IMR-90 (cell line): ENCODE measurements around the gene NTRK3.

Experiments
- CEBPB ChIP-seq: IDR thresholded peaks from 2 replicates; pipeline ENCODE4 v1.6.1; 2012; ENCODE audit warnings: low read depth, low read length, improper control_type of control experiment
- CTCF ChIP-seq: conservative IDR thresholded peaks from 2 replicates; pipeline ENCODE4 v1.5.1; 2012; ENCODE audit warnings: mild to moderate bottlenecking, low read depth, low read length, improper control_type of control experiment
- FOS ChIP-seq: fragments of 150-350 bp; IDR thresholded peaks from 2 replicates; pipeline ENCODE4 v1.6.1; 2016; ENCODE audit warnings: low read depth, low read length
- POLR2A ChIP-seq: IDR thresholded peaks from 2 replicates; pipeline ENCODE4 v1.6.1; 2012; ENCODE audit warnings: mild to moderate bottlenecking, low read depth, low read length
- RAD21 ChIP-seq: IDR thresholded peaks from 2 replicates; pipeline ENCODE4 v1.6.1; 2012; ENCODE audit warnings: low read length, improper control_type of control experiment
- RCOR1 ChIP-seq: IDR thresholded peaks from 2 replicates; pipeline ENCODE4 v1.6.1; 2012; ENCODE audit warnings: mild to moderate bottlenecking, low read length, improper control_type of control experiment; ENCODE audit not compliant: insufficient replicate concordance
- SMC3 ChIP-seq: fragments of 150-350 bp; IDR thresholded peaks from 2 replicates; pipeline ENCODE4 v1.6.1; 2016; ENCODE audit warnings: low read depth, mild to moderate bottlenecking, antibody characterized with exemption, low read length, moderate library complexity

DNA sequence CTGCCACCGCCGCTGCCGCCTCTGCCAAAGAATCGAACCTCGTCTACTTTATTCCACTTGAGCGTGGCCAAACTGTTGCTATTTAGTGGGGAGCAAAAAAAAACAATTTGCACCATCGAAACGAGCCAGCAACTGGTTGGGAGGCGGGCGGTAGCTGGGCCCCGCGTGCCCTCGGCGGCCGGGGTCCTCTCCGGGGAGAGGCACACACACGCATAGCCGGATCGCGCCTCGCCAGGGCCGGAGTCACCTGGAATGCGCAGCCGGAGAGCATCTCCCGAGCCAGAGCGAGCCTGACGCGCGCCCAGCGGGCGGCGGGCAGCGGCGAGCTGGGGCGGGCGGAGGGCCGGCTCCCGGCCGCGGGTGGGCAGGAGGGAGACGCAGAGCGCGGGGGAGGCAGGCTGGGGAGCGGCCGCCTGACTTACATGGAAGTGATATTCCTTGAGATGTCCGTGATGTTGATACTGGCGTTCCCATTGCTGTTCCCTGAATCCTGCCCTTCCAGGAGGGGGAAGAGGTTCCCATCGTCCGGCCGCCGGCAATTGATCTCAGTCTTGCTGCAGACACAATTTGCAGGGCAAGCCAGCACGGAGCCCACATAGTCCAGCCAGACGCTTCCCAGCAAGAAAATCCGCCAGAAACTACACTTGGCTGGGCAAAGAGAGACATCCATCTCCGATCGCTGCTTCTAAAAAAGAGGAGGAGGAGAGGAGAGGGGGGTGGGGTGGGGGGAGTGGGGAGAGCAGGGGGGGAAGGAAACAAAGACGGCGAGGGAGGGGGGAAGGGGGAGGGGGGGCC, 858 bp downstream of the NTRK3 start:
- TF ChIP-seq CTCF (no peak), POLR2A (no peak), SMC3 (no peak), RAD21 (no peak), RCOR1 (no peak), CEBPB (no peak), FOS (no peak; the same call in 1 of the 2 replicates)
